MM.1S (cell line): ENCODE results near the gene LPIN1.

ENCODE experiments used
- CTCF ChIP-seq: fragments of 300-600 bp; sonication (generic); IDR thresholded peaks from 2 replicates; pipeline ENCODE4 v1.5.1; 2016; ENCODE audit warnings: antibody characterized with exemption, low read length, mixed read lengths
- EZH2phosphoT487 ChIP-seq: fragments of 300-600 bp; sonication (generic); IDR thresholded peaks from 2 replicates; pipeline ENCODE4 v1.6.1; 2018; ENCODE audit warnings: antibody characterized with exemption, low read length

- TF ChIP-seq CTCF = no peak
- no peak for TF ChIP-seq EZH2phosphoT487
Observed at GRCh38 chr2:11767779-11768178, 21.3 kb downstream of the LPIN1 start.
